PC-3 (cell line): ENCODE measurements around the gene DMC1.

ENCODE experiments used
- EZH2phosphoT487 ChIP-seq: fragments of 300-600 bp; sonication (generic); IDR thresholded peaks from 2 replicates; pipeline ENCODE4 v1.6.1; 2018; ENCODE audit warnings: mild to moderate bottlenecking, antibody characterized with exemption, low read length, borderline replicate concordance
- TF ChIP-seq, protein P1 (sequence below): fragments of 300-600 bp; sonication (generic); conservative IDR thresholded peaks from 2 replicates; pipeline ENCODE4 v1.5.1; 2017; ENCODE audit warnings: antibody characterized with exemption, low read depth, mild to moderate bottlenecking, low read length

GRCh38 chr22:38524429-38524828 lies 45.6 kb downstream of the DMC1 start:
- TF ChIP-seq, protein P1, sequence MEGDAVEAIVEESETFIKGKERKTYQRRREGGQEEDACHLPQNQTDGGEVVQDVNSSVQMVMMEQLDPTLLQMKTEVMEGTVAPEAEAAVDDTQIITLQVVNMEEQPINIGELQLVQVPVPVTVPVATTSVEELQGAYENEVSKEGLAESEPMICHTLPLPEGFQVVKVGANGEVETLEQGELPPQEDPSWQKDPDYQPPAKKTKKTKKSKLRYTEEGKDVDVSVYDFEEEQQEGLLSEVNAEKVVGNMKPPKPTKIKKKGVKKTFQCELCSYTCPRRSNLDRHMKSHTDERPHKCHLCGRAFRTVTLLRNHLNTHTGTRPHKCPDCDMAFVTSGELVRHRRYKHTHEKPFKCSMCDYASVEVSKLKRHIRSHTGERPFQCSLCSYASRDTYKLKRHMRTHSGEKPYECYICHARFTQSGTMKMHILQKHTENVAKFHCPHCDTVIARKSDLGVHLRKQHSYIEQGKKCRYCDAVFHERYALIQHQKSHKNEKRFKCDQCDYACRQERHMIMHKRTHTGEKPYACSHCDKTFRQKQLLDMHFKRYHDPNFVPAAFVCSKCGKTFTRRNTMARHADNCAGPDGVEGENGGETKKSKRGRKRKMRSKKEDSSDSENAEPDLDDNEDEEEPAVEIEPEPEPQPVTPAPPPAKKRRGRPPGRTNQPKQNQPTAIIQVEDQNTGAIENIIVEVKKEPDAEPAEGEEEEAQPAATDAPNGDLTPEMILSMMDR = no peak
- no peak for TF ChIP-seq EZH2phosphoT487
